Measurements from ENCODE around the gene PHTF1.

PHTF1 gene

DNA sequence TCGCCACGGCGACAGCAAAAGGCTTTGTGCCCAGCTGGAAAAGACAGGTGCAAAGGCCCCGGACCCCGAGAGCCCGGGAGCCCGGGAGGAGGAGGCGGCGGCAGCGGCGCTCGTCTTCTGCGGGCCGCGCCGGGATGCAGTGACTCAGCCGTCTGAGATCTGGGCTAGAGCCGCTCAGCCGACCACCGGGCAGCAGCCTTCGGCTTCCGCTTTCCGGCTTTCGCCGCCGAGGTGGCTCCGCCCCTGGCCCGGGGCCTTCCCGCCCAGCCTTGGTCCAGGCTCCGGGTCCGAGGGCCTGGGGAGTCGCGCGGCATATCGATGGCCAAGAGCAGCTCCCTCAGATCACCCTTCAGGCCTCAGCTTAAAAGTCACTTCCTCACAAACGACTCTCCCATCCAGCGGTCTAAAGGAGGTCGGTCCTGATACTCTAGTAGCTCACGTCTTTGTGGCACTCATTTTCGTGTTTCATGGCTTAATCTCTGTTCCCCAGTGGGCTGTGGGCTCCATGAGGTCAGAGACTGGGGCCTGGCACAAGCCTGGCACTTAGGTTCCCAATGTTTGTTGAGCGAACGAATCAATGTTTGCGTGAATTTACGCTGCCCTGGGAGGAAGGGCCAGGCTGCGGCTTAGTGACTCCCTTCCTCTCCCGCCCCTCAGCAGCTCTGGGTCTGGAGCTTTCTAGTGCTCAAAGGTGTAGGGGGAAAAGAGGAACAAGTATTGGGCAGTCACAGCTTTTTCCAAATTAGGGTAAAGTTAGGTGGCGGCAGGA is at the start of gene PHTF1:
Gene PHTF1, minus strand, starts transcription at position 154 of the 769 bp plus-strand sequence. CDS start 783 bp downstream, outside the sequence.
- FAIRE-seq, result peak; percentile 8

DNA sequence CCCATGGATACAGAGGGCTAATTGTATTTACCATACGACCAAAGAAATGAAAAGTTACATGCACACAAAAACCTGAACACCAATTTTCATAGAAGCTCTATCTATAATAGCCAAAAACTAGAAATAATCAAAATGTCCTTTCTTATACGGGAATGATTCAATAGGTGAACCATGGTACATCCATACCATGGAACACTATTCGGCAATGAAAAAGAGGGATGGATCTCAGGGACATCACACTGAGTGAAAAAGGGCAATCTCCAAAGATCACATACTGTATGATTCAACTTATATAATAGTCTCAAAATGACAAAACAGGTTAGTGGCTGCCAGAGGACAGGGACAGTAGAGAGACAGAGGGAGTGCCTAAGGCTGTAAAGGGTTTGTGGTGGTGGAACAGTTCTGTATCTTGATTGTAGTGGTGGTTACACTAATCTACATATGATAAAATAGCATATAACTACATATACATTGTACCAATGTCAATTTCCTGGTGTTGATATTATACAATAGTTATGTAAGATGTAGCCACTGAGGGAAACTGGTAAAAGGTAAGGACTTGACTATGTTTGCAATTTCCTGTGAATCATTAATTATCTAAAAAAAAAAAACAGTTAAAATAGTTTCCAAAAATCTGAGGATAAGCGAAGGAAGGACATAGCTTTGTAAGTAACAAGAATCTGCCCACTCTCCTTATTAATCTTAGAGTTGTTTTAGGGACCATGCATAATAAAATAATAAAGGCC is 49.3 kb upstream of the PHTF1 start:
- no peak for FAIRE-seq

DNA sequence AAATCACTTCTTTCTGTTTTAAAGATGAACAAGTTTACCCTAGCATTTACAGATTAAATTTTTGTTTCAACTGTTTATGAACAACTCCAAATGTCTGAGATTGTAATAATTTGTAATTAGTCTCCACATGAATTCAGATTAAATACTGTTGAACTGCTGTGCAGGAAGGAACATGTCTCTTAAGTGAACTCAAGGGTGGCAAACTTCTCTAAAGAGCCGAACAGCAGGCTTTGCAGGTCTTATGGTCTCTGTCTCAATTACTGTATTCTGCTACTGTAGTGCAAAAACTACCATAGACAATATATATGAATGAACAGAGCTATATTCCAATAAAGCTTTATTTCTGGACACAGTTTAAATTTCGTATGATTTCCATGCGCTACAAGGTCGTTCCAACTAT is 46.4 kb upstream of the PHTF1 start:
- no peak for FAIRE-seq

DNA sequence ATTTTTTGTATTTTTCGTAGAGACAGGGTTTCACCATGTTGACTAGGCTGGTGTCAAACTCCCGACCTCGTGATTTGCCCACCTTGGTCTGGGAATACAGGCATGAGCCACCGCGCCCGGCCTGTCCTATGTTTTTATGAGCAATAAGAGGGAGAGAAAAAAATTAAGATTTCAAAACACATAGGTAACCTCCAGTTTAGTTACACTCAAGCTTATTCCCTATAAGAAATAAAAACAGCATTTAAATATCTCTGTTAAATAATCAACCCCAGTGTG is 45.9 kb upstream of the PHTF1 start:
- FAIRE-seq, result no peak

DNA sequence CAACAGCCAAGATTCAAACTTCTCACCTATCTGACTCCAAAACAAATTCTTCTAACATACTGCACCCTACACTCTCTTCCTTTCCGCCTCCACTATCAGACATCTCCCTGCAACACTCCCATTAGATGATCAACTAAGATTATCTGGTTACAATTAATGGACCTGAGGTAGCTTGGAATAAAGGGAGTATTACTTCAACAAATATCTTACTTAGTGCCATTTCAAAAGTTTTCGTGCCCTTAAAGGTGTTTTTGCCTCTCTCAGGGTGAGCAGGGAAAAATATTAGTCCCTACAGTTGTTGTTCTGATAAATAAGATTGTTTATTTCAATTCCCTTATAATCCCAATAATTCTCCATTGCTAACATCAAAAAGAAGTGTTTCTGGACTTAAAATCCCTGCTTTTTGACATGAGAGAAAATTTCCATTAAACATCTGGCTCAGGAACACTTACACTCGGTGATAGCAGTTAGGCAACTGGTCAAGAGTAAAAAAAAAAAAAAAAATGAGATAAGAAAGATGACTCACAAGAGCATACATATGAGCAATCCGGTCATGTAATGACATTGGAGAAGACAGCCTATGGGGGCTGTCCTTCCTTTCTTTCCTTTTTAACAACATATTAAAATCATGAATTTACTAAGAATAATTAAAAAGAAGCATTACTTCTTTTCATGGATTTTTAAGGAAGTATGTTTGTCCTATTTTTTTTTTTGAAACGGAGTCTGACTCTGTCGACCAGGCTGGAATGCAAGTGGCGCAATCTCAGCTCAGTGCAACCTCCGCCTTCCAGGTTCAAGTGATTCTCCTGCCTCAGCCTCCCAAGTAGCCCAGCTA is 45.4 kb upstream of the PHTF1 start:
- FAIRE-seq, result no peak

DNA sequence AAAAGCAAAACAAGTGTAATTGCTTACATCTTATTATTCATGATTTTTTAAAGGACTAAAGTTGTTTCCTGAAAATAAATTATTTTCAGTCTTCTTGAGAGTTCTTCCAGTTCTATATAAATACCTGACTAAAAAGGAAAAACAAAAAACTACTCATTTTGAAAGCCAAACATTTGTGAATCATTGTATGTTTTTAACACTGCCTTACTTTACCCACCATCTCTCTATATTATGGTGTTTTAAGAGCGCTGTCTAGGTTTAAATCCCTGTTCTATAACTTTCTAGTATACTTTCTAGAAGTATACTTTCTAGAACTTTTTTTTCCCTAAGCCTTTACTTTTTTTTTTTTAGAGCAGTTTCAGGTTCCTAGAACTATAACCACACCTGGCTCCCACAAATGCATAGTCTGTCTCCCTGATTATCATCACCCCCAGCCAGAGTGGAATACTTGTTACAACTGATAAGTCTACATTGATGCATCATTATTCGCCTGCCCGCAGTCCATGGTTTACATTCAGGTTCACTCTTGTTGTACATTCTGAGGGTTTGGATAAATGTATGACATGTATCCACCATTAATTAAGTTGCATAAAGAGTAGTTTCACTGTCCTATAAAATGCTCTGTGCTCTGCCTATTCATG is 43.2 kb upstream of the PHTF1 start:
- FAIRE-seq, result no peak

- no peak for FAIRE-seq
These were observed 41.2 kb upstream of the PHTF1 start for GRCh38 chr1:113800487-113800886.

DNA sequence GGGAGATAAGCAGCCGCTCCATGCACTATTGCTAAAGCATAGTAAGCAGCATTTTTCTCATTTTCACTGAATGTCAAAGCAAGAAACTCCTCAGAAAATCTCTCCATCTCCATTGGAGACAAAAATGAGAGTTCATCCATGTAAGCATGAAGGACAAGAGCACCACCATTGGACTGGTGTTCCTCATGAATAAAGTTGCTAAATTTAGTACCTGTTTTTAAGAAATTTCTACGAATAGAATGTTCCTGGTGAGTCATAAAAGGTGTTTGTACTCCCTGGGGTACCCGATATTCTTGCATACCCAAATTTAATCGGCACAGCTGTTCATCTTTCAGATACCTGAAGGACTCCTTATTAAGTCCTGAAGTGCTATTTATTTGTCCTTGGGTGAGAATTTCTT is 38.2 kb upstream of the PHTF1 start:
- no peak for FAIRE-seq

DNA sequence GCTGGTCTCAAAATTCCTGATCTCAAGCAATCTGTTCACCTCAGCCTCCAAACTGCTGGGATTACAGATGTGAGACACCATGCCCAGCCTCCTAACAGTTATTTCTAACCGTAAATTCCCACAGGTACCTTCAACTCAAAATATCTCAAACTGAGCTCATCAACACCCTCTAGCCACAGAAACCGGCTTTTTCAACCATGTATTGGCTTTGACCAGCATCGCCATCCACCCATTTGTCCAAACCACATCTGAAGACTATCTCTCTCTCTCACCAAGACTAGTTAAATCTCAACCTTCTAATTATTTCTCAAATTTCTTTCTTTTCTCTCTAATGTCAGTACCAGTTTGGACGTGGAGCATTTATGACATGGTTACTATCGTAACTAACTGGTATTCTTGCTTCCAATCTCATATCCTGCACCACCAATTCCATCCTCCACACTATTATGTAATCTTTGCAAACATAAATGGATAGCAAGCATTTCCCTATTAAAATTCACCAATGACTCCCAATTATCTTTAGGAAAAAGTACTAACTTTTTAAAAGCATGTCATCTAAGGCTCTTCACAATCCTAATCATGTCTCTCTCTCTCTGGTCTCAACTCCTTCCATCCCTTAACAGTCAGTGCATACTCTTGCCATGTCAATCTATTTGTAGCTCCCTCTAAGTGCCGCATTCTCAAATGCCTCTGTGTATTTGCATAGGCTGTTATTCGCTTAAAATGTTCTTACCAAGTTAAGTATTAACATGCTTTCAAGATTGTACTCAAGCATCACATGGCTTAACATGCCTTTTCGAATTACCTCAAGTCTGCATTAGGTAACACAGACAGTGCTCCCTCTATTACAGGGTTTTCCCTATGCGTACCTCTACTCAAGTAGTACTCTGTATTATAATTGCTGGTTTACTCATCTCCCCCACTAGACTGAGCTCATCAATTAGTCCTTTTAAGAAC is 34.9 kb upstream of the PHTF1 start:
- FAIRE-seq, result no peak

- no peak for FAIRE-seq
These were observed 33.7 kb upstream of the PHTF1 start for GRCh38 chr1:113792986-113793385.

DNA sequence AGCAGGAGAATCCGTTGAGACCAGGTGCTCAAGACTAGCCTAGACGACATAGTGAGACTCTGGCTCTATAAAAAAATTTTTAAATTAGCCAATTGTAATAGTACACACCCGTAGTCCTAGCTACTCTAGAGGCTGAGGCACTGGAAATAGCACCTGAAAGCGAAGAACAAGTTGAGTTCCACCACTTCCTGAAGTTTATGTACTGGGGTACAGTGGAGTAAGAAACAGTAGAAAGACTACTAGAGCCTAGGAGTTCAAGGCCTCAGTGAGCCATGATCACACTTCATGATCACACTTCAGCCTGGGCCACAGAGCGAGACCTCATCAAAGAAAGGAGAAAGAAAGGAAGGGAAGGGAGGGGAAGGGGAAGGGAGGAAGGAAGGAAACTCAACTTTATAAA is 33.2 kb upstream of the PHTF1 start:
- FAIRE-seq, result no peak

DNA sequence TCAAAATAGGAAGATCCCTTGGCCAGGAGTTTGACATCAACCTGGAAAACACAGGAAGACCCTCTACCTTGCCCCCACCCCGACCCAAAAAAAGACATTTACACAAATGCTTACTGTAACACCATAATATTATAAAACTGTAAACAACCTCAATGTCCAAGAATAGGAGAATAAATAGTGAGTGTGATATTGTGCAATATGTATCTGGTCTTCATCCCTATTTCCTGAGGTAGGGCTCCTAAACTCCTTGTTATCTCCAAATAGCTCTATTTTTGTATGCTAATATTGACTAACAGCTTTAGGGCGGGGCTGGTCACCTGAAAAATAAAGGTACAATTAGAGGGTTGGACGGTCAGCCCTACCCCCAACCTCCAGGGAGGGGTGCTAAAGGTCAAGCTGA is 29.5 kb upstream of the PHTF1 start:
- no peak for FAIRE-seq

- no peak for FAIRE-seq
These were observed 28.4 kb upstream of the PHTF1 start for GRCh38 chr1:113787663-113788062.

GRCh38 chr1:113786069-113786468 is 26.8 kb upstream of the PHTF1 start:
- FAIRE-seq, result no peak

DNA sequence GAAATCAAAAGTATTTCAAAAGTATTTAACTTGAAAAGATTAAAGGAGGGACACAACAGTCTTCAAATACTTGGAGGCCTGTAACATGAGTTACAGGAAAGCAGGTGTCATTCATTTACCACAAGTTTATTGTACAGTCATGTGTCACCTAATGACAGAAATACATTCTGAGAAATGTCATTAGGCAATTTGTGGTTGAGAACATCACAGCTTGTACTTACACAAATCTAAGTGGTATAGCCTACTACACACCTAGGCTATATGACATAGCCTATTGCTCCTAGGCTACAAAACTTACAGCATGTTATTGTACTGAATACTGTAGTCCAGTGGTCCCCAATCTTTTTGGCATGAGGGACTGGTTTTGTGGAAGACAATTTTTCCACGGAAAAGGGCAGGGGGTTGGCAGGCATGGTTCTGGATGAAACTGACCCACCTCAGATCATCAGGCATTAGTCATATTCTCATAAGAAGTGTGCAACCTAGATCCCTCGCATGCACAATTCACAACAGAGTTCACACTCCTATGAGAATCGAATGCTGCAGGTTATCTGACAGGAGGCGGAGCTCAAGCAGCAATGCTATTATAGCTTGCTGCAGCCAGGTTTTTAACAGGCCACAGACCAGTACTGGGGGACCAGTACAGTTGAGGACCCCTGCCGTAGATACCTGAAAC is 25.0 kb upstream of the PHTF1 start:
- no peak for FAIRE-seq

DNA sequence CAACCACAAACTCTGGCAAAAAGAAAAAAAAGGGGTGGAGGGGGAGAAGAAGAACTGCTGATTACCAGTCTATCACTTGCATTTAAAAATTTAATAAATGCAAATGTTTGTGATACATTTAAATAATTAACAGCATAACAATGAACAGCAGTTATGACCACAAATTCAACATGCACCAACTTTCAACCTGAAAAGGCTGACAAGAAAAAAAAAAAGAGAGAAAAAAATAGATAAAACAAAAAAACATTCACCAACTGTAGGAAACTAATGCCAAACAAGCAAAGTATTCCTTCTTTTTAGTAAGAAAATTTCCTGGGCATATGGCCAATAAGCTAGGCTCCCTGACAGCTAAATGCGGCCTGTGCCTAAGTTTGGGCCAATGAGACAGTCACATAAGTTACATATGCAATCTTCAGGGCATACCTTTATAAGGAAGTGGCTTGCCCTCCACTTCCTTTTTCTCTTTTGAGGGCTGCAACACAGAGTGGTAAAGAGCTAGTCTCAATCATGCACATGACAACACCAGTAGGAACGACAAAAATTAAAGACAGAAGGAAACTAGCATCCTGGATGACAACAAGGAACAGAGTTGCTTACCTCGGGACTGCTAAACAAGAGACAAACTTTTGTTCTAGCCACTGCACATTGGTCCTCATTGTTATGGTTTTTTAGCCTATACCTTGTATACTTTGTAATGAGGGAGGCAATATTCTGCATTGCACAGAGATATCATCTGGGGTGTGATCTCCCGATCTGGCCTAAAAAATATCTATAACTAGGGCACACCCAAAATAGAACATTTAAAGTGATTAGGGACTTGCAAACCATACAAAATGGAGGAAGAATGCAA is 24.2 kb upstream of the PHTF1 start:
- FAIRE-seq, result no peak

GRCh38 chr1:113782406-113782805 is 23.1 kb upstream of the PHTF1 start:
- FAIRE-seq, result no peak

DNA sequence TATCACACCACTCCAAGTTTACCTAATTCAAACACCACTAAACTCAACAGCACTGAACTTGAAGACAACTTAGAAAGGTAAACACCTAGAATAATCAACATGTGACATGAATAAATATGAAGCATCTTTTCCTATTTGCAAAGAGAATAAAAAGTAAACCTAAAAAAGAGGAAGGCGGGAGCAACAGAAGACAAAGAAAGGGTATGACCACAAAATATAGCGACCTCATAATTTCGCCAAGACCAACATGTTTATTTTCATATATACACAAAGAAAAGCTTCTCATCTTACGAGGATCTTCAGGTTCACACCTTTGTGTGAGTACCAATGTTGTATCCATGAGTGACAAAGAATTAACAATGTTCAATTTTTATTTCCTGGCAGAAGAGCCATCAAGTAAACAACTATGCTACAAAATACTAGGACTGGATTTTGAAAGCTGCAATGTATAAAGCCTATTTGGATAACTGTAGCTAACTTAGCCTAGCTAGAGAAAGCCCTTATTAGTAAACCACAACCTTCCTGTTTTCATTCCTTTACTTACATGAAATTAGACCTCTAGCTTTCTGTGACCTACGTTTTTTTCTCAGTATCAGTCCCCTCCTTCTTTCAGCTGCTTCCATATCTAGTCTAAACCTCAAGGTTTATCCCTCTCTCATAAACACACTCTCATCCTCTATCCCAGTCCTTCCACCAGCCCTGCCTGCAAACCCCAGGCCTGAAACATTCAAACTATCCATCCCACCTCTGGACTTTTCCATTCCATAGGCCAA is 21.3 kb upstream of the PHTF1 start:
- FAIRE-seq, result no peak

- no peak for FAIRE-seq
These were observed 20.3 kb upstream of the PHTF1 start for GRCh38 chr1:113779542-113779941.

DNA sequence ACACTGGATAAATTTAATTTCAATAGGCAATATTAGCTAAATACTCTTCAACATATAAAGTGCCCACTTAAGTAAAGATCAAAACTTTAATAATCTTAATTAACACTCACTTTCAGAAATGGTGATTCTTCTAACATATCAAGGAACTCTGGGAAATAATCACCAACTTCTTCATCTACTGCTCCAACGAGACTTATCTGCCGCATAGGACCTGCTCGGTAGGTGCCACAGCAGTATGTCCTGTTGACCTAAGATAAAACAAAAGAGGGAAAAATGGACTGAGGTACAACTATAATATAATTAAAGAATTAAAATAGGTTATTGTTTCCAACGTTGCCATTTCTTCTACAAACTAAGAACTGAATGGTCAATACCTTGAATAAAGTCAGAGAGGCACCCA is 18.3 kb upstream of the PHTF1 start:
- no peak for FAIRE-seq
